GM12878 (cell line): Measurements from ENCODE around the gene TOR2A. TPM values are rescaled to one million over a fixed set of nuclear protein-coding genes. Genes with fewer than 3 reads are reported as not detected.

Source experiments
- ATAC-seq: fragments of 200-7000 bp; cut with Tn5 transposase; 3 replicates; pipeline ENCODE4 v1.9.1; 2020; ENCODE audit warnings: mild to moderate bottlenecking, moderate library complexity
- BruUV-seq: library from RNA; stranded (reverse); fragments of 400-500 nt; replicated peaks from 2 replicates; lab custom pipeline; 2021; lab: Mats Ljungman, UMichigan
- CTCF ChIA-PET: fragments of 300-600 bp; sonication (Branson Sonifier 250); formaldehyde crosslinking; extraction: SDS; loops from one replicate; lab custom pipeline; 2021; ENCODE audit warnings: inconsistent platforms; lab: Yijun Ruan, JAX
- POLR2A ChIA-PET: fragments of 350-600 bp; formaldehyde crosslinking; extraction: SDS; loops from one replicate; lab custom pipeline; 2021; ENCODE audit warnings: inconsistent platforms; lab: Charles Lee
- RAD21 ChIA-PET: fragments of 300-600 bp; sonication (Branson Sonifier 250); formaldehyde crosslinking; loops from one replicate; lab custom pipeline; 2023; ENCODE audit warnings: antibody characterized with exemption; ENCODE audit not compliant: unreplicated experiment; lab: Charles Lee
- SMC1A ChIA-PET: fragments of 300-600 bp; sonication (Branson Sonifier 250); formaldehyde crosslinking; loops from one replicate; lab custom pipeline; 2023; ENCODE audit not compliant: unreplicated experiment, uncharacterized antibody; lab: Charles Lee
- DNase-seq: peaks from one replicate; pipeline ENCODE4 v3.0.0-alpha.2; 2011; ENCODE audit warnings: low read depth, low spot score
- FAIRE-seq: peaks from 3 replicates; lab custom pipeline; 2011; peaks lifted over from hg19 to GRCh38; lab: Jason Lieb, UNC
- H2AFZ ChIP-seq: 2 replicates; pipeline ENCODE4 v1.6.0; 2011; ENCODE audit warnings: low read depth, low read length, control low read depth; ENCODE audit not compliant: control insufficient read depth
- H3K27ac ChIP-seq: 2 replicates; pipeline ENCODE4 v1.5.1; 2011; ENCODE audit warnings: control low read depth; ENCODE audit not compliant: control insufficient read depth, insufficient read depth
- H3K27me3 ChIP-seq, 2 experiments: replicated peaks in 1 of 2; 2 replicates each; pipeline versions ENCODE4 v1.6.0 to v1.6.1; 2011; ENCODE audit warnings: low read length in 1 of 2; ENCODE audit not compliant: control insufficient read depth in 2 of 2, insufficient read depth in 2 of 2
- H3K36me3 ChIP-seq, 2 experiments: 2 replicates each; pipeline ENCODE4 v1.5.1; 2011; ENCODE audit warnings: low read length in 1 of 2; ENCODE audit not compliant: control insufficient read depth in 2 of 2, insufficient read depth in 2 of 2
- H3K4me1 ChIP-seq: 2 replicates; pipeline ENCODE4 v1.6.1; 2011; ENCODE audit warnings: mild to moderate bottlenecking, low read length, moderate library complexity, mixed read lengths; ENCODE audit not compliant: control insufficient read depth, insufficient read depth
- H3K4me2 ChIP-seq: 2 replicates; pipeline ENCODE4 v1.6.0; 2011; ENCODE audit warnings: control low read depth; ENCODE audit not compliant: control insufficient read depth, insufficient read depth
- H3K4me3 ChIP-seq: fragments of 200-600 bp; sonication (generic); 2 replicates; pipeline ENCODE4 v1.5.1; 2016
- H3K79me2 ChIP-seq: 2 replicates; pipeline ENCODE4 v1.6.0; 2011; ENCODE audit warnings: low read length; ENCODE audit not compliant: control insufficient read depth, insufficient read depth
- H3K9ac ChIP-seq: 2 replicates; pipeline ENCODE4 v1.8.0; 2011; ENCODE audit warnings: low read length, control low read depth, mixed read lengths; ENCODE audit not compliant: control insufficient read depth, insufficient read depth
- H3K9me3 ChIP-seq: replicated peaks from 3 replicates; pipeline ENCODE4 v1.5.1; 2011; ENCODE audit warnings: mild to moderate bottlenecking, low read length; ENCODE audit not compliant: control insufficient read depth, insufficient read depth
- H4K20me1 ChIP-seq: 2 replicates; pipeline ENCODE4 v1.6.0; 2011; ENCODE audit not compliant: control insufficient read depth, insufficient read depth
- ASH2L ChIP-seq: fragments of 300-600, 200-600 bp; sonication (generic); IDR thresholded peaks from 2 replicates; pipeline ENCODE4 v1.6.1; 2017; ENCODE audit warnings: low read depth, mild to moderate bottlenecking, borderline replicate concordance
- MYB ChIP-seq: fragments of 150-350 bp; IDR thresholded peaks from 2 replicates; pipeline ENCODE4 v1.6.1; 2014; ENCODE audit warnings: mild to moderate bottlenecking, low read depth, low read length, borderline replicate concordance
- NFYB ChIP-seq: IDR thresholded peaks from 2 replicates; pipeline ENCODE4 v1.6.1; 2011; ENCODE audit warnings: low read depth, mild to moderate bottlenecking, low read length, improper control_type of control experiment, moderate library complexity; ENCODE audit not compliant: insufficient read depth
- POLR2A ChIP-seq: IDR thresholded peaks from 2 replicates; pipeline ENCODE4 v1.6.1; 2011; ENCODE audit warnings: low read depth, mild to moderate bottlenecking, low read length
- POLR2AphosphoS2 ChIP-seq: IDR thresholded peaks from 2 replicates; pipeline ENCODE4 v1.6.1; 2011; ENCODE audit warnings: low read depth, mild to moderate bottlenecking, low read length, improper control_type of control experiment, moderate library complexity
- RBBP5 ChIP-seq: fragments of 200-600 bp; sonication (generic); conservative IDR thresholded peaks from 2 replicates; pipeline ENCODE4 v1.6.1; 2016
- SP1 ChIP-seq: IDR thresholded peaks from one replicate; pipeline ENCODE4 v1.6.1; 2011; ENCODE audit warnings: low read depth, low read length
- WRNIP1 ChIP-seq: IDR thresholded peaks from 2 replicates; pipeline ENCODE4 v1.6.1; 2011; ENCODE audit warnings: low read depth, low read length, improper control_type of control experiment, borderline replicate concordance
- WGBS: methylation state at CpG from one replicate; pipeline ENCODE4 v1.1.6; 2016; ENCODE audit warnings: low lambda C conversion rate; ENCODE audit not compliant: insufficient replicate concordance, insufficient coverage; ENCODE audit errors: missing lambda C conversion rate; 5-methylcytosine and 5-hydroxymethylcytosine counted together
- in situ Hi-C: fragments of 300-500 bp; cut with MboI; formaldehyde crosslinking; loops from 9 replicates; pipeline ENCODE4 v1.14.3; 2018; ENCODE audit warnings: mixed read lengths
- intact Hi-C: fragments of 100-400 bp; cut with micrococcal nuclease; formaldehyde crosslinking; loops from one replicate; pipeline ENCODE4 v1.14.2; 2022; ENCODE audit not compliant: unreplicated experiment
- polyA plus RNA-seq, 11 experiments: library from polyadenylated mRNA; depleted of rRNA in 4 of 11; unstranded in 6 of 11; stranded (reverse) in 5 of 11; fragments of >200 nt; fragmentation: Nextera tagmentation in 4 of 11; fragmentation: Illumina TruSeq in 1 of 11; extraction: Ambion mirVana in 4 of 11; extraction: Trizol in 1 of 11; gene quantifications; 1 replicate in 1 of 11; 2 replicates in 10 of 11; pipeline versions ENCODE4 v1.2.1 to v1.2.3, GENCODE V29; 2011 to 2016; ENCODE audit warnings: inconsistent platforms in 2 of 11, missing spikeins in 2 of 11, low read depth in 1 of 11
- total RNA-seq, 4 experiments: library from RNA; depleted of rRNA in 3 of 4; stranded (reverse); fragments of >200 nt in 3 of 4; fragmentation: Illumina TruSeq in 1 of 4; extraction: Trizol in 1 of 4; gene quantifications; 2 replicates each; pipeline versions ENCODE4 v1.2.1 to v1.2.3, GENCODE V29; 2013 to 2021
- TF ChIP-seq, protein P1 (sequence below): fragments of 450-650 bp; formaldehyde crosslinking; IDR thresholded peaks from 2 replicates; pipeline ENCODE4 v1.4.0; 2022; ENCODE audit warnings: mild to moderate bottlenecking, moderate library complexity
- TF ChIP-seq, protein P2 (sequence below): fragments of 450-650 bp; IDR thresholded peaks from 2 replicates; pipeline ENCODE4 v1.6.1; 2017; ENCODE audit warnings: antibody characterized with exemption, mild to moderate bottlenecking, moderate library complexity

Gene TOR2A
- total and polyA plus RNA-seq, 10 of the 15 experiments (the other 5 are each of a cell fraction or from before 2014, with no cell fraction given): 0.52 to 23.7 (median 8.5) TPM

DNA sequence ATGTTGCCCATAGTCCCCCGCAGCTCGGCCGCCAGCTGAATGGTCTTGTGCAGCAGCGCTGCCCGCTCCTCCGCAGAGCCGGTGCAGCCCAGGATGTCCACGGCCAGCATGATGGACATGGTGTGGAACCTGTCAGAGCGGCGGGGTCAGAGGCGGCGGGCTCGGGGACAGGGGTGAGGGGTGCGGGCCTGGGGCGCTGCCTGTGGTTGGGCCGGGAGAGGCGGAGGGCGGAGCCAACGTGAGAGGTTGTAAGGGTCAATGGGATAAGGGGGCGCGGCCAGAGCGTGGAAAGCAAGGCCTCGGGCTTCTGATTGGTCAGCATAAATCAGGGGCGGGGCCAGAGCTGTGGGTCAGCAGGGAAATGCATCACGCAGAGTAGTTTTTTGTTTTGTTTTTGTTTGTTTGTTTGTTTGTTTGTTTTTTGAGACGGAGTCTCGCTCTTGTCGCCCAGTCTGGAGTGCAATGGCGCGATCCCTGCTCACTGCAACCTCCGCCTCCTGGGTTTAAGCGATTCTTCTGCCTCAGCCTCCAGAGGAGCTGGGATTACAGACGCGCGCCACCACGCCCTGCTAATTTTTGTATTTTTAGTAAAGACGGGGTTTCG, 6.8 kb upstream of the TOR2A start:
- POLR2A ChIA-PET: no interaction called here
- TF ChIP-seq NFYB: peak; percentile 44; the same call in 1 of the 2 replicates
- no peak for TF ChIP-seq SP1
- TF ChIP-seq POLR2A: peak; percentile 37; the same call in 1 of the 2 replicates
- TF ChIP-seq WRNIP1: no peak
- Histone ChIP-seq H3K27ac (no peak overlapping the region), H3K4me2 (no peak overlapping the region), H2AFZ (no peak overlapping the region), H3K4me3 (no peak overlapping the region), H3K9me3 (no peaks in the 10 kb centered on the region), H3K4me1 (no peaks in the 10 kb centered on the region), H3K9ac (no peak overlapping the region), H3K27me3 (no peaks in the 10 kb centered on the region), H3K79me2 (no peaks in the 10 kb centered on the region), H3K36me3 (peaks cover 11 to 19% of the 10 kb centered on the region in 2 experiments), H4K20me1 (no peaks in the 10 kb centered on the region)
- no peak for ATAC-seq
- in situ Hi-C loops (no loop called here), intact Hi-C loops (no loop called here)
- RAD21 ChIA-PET: no interaction called here
- CTCF ChIA-PET: interaction anchor here (0.8 kb wide), 1 partner anchor 41 kb away, joined by 3 read pairs; no protein-coding TSS in a partner anchor
- SMC1A ChIA-PET: no interaction called here
- no TSS peak for BruUV-seq
- 97% methylated on average over 36 of the region's 38 CpGs for WGBS
- no peak for FAIRE-seq
- no peak for DNase-seq

DNA sequence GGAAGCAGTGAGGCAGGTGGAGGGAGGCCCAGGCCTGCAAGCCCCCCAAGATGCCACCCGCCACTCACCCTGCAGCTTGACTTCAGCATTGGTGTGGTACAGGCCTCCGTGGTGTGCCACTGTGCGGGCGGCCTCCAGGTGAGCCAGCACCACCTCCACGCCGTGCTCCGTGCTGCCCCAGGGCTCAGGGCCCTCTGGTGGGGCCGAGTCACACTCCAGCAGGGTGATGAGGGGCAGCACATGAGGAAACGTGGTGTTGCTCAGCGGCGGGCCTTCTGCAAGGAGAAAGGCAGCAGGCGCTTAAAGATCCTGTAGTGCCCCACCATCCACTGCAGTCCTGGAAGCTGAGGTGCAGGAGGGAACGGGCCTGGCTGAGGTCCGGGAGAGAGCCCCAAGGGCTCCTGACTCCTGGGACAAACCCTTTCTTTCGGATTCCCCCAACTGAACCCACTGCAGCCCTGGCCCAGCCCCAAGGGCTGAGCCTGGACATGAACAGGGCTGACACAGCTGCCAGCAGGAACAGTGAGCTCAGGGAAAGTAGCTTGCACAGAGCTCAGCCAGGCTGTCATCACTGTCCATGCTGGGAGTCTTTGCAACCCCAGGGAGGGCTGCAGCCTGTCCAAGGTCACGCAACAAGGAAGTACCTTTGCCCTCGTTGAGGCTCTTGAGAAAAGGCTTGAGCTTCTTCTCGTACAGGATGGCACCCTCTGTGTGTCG, 4.7 kb upstream of the TOR2A start:
- FAIRE-seq (no peak), ATAC-seq (no peak), DNase-seq (no peak)
- H3K36me3 ChIP-seq: peaks cover 9% of the 10 kb centered on the region in 2 experiments; a peak in 3 of 4 replicates
- H3K9me3 ChIP-seq: no peaks in the 10 kb centered on the region
- no TSS peak for BruUV-seq
- in situ Hi-C loops: loop anchor here (5.0 kb wide), 1 partner anchor 173 kb away; no protein-coding TSS in a partner anchor
- POLR2A ChIA-PET: no interaction called here
- RAD21 ChIA-PET: interaction anchor here (0.6 kb wide), 1 partner anchor 184 kb away, joined by 3 read pairs; no protein-coding TSS in a partner anchor
- H3K79me2 ChIP-seq: no peaks in the 10 kb centered on the region
- CTCF ChIA-PET: interaction anchor here (0.8 to 1.3 kb wide), 2 partner anchors 31 to 130 kb away, joined by 3 read pairs; no protein-coding TSS in a partner anchor
- H3K4me2 ChIP-seq: no peak overlapping the region
- WGBS: 96% methylated on average over 19 of the region's 19 CpGs
- intact Hi-C loops: no loop called here
- SMC1A ChIA-PET: interaction anchor here (0.9 kb wide), 1 partner anchor 45 kb away, joined by 4 read pairs; the partner anchor contains the start of gene CDK9
- no peak overlapping the region for H2AFZ ChIP-seq
- H3K27ac ChIP-seq: no peak overlapping the region
- no peaks in the 10 kb centered on the region for H4K20me1 ChIP-seq
- H3K4me3 ChIP-seq: no peak overlapping the region
- H3K4me1 ChIP-seq: no peaks in the 10 kb centered on the region
- no peak overlapping the region for H3K9ac ChIP-seq
- H3K27me3 ChIP-seq: no peaks in the 10 kb centered on the region
- no peak for TF ChIP-seq RBBP5
- TF ChIP-seq ASH2L: no peak
- TF ChIP-seq, protein P1, sequence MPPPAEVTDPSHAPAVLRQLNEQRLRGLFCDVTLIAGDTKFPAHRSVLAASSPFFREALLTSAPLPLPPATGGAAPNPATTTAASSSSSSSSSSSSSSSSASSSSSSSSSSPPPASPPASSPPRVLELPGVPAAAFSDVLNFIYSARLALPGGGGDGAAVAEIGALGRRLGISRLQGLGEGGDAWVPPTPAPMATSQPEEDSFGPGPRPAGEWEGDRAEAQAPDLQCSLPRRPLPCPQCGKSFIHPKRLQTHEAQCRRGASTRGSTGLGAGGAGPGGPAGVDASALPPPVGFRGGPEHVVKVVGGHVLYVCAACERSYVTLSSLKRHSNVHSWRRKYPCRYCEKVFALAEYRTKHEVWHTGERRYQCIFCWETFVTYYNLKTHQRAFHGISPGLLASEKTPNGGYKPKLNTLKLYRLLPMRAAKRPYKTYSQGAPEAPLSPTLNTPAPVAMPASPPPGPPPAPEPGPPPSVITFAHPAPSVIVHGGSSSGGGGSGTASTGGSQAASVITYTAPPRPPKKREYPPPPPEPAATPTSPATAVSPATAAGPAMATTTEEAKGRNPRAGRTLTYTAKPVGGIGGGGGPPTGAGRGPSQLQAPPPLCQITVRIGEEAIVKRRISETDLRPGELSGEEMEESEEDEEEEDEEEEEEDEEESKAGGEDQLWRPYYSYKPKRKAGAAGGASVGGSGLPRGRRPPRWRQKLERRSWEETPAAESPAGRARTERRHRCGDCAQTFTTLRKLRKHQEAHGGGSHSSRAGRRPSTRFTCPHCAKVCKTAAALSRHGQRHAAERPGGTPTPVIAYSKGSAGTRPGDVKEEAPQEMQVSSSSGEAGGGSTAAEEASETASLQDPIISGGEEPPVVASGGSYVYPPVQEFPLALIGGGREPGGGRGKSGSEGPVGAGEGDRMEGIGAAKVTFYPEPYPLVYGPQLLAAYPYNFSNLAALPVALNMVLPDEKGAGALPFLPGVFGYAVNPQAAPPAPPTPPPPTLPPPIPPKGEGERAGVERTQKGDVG: no peak
- TF ChIP-seq, protein P2, sequence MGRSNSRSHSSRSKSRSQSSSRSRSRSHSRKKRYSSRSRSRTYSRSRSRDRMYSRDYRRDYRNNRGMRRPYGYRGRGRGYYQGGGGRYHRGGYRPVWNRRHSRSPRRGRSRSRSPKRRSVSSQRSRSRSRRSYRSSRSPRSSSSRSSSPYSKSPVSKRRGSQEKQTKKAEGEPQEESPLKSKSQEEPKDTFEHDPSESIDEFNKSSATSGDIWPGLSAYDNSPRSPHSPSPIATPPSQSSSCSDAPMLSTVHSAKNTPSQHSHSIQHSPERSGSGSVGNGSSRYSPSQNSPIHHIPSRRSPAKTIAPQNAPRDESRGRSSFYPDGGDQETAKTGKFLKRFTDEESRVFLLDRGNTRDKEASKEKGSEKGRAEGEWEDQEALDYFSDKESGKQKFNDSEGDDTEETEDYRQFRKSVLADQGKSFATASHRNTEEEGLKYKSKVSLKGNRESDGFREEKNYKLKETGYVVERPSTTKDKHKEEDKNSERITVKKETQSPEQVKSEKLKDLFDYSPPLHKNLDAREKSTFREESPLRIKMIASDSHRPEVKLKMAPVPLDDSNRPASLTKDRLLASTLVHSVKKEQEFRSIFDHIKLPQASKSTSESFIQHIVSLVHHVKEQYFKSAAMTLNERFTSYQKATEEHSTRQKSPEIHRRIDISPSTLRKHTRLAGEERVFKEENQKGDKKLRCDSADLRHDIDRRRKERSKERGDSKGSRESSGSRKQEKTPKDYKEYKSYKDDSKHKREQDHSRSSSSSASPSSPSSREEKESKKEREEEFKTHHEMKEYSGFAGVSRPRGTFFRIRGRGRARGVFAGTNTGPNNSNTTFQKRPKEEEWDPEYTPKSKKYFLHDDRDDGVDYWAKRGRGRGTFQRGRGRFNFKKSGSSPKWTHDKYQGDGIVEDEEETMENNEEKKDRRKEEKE: no peak
- no peak for TF ChIP-seq POLR2AphosphoS2
- TF ChIP-seq MYB: no peak
